Uterus (tissue), 4 donors: Measurements from ENCODE around the gene THBD. TPM values are rescaled to one million over a fixed set of nuclear protein-coding genes. Genes with fewer than 3 reads are reported as not detected.

Experiments
- DNase-seq, 2 donors: peaks; one replicate each; pipeline ENCODE4 v3.0.0-alpha.2; 2019 to 2020
- H3K27ac ChIP-seq, 2 donors: fragments of 200-600 bp; sonication (generic); 1 replicate in 1 of 2; 2 replicates in 1 of 2; pipeline ENCODE4 v1.5.1; 2016 to 2018
- H3K27me3 ChIP-seq, 2 donors: fragments of 200-600 bp; sonication (generic); one replicate each; pipeline ENCODE4 v1.5.1; 2018 to 2019; ENCODE audit warnings: control low read depth in 1 of 2
- H3K36me3 ChIP-seq, 2 donors: fragments of 200-600 bp; sonication (generic); one replicate each; pipeline ENCODE4 v1.5.1; 2019; ENCODE audit warnings: control low read depth in 1 of 2
- H3K4me1 ChIP-seq, 2 donors: fragments of 200-600 bp; sonication (generic); one replicate each; pipeline ENCODE4 v1.5.1; 2018 to 2019; ENCODE audit warnings: control low read depth in 1 of 2
- H3K4me3 ChIP-seq, 2 donors: fragments of 200-600 bp; sonication (generic); 1 replicate in 1 of 2; 2 replicates in 1 of 2; pipeline ENCODE4 v1.5.1; 2018 to 2019; ENCODE audit warnings: mild to moderate bottlenecking in 1 of 2
- H3K9me3 ChIP-seq, 2 donors: fragments of 200-600 bp; sonication (generic); one replicate each; pipeline ENCODE4 v1.5.1; 2019; ENCODE audit warnings: control low read depth in 1 of 2
- CTCF ChIP-seq, 4 experiments: fragments of 200-600 bp in 2 of 4; fragments of 450-650 bp in 2 of 4; sonication (generic) in 2 of 4; IDR thresholded peaks; one replicate each; pipeline ENCODE4 v1.5.1; 2016 to 2019; ENCODE audit warnings: antibody characterized with exemption in 4 of 4, mild to moderate bottlenecking in 2 of 4, moderate library complexity in 1 of 4
- POLR2A ChIP-seq, 2 donors: fragments of 450-650 bp; IDR thresholded peaks; one replicate each; pipeline ENCODE4 v1.6.1; 2016; ENCODE audit warnings: antibody characterized with exemption in 2 of 2, mild to moderate bottlenecking in 1 of 2, moderate library complexity in 1 of 2
- intact Hi-C: fragments of 100-400 bp; cut with DNase I; formaldehyde crosslinking; loops from one replicate; pipeline ENCODE4 v1.15.1; 2023; ENCODE audit warnings: low total_unique reads
- total RNA-seq, 4 donors: library from RNA; depleted of rRNA in 3 of 4; stranded (reverse); fragments of >200 nt in 3 of 4; gene quantifications; one replicate each; pipeline versions ENCODE4 v1.1.0 to v1.2.4, GENCODE V29; 2014 to 2023
- donor health status: DM: yes; HTN: yes; CAD: no.

The THBD gene
- total RNA-seq, 4 donors from 2014 or later = 8.6 to 42.6 (median 28.4) TPM

DNA sequence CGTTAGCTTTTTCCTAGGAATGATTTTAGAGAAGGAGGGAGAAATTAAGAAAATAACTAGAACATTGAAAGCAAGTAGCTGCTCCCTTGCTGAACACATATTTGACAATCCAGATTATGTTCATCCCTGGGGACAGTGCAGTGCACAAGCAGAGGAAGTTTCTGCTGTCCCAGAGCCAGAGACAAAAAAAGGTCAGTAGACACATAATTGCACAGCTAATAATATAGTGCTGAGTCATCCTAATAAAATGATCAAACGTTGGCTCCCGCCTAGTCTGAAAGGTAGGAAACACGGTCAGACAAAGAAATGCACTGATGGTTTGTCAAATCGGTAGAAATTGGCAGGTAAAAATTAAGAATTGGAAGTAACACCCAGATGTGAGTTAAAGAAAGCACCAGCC lies 36.0 kb downstream of the THBD start:
- no peak overlapping the region for H3K4me3 ChIP-seq
- intact Hi-C loops = no loop called here
- no peak for DNase-seq
- H3K27ac ChIP-seq = no peak overlapping the region
- H3K27me3 ChIP-seq = no peaks in the 10 kb centered on the region
- no peaks in the 10 kb centered on the region for H3K9me3 ChIP-seq
- H3K36me3 ChIP-seq = no peaks in the 10 kb centered on the region
- TF ChIP-seq CTCF (IDR thresholded peaks at IDR 0.05) = no peak
- no peak for TF ChIP-seq POLR2A (IDR thresholded peaks at IDR 0.05)
- no peaks in the 10 kb centered on the region for H3K4me1 ChIP-seq

GRCh38 chr20:23011008-23011721 lies 38.3 kb downstream of the THBD start:
- Histone ChIP-seq H3K27me3 (no peaks in the 10 kb centered on the region), H3K4me3 (no peak overlapping the region), H3K27ac (no peak overlapping the region), H3K4me1 (no peaks in the 10 kb centered on the region), H3K36me3 (no peaks in the 10 kb centered on the region), H3K9me3 (no peaks in the 10 kb centered on the region)
- no peak for TF ChIP-seq POLR2A (IDR thresholded peaks at IDR 0.05)
- TF ChIP-seq CTCF (IDR thresholded peaks at IDR 0.05) = no peak
- no peak for DNase-seq
- intact Hi-C loops = no loop called here

DNA sequence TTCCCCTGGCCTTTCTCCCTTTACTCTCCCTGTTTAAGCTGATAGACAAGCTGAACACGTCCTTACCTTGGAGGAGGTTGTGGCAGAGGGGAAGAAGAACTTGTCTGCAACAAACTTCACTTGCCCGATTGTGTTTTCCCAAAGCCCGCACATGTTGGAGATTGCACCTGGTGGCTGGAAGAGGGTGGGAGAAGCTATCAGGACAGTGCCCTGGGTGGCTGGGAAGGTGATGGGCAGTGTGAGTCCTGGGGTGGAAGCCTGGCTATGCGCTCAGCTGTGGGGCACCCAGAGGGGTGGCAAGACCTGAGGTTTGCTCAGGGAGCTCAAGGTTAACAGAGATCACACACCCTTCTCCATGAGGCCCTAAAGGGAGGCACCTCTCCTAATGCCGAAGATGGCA lies 39.4 kb downstream of the THBD start:
- intact Hi-C loops = no loop called here
- TF ChIP-seq POLR2A (IDR thresholded peaks at IDR 0.05) (no peak), CTCF (IDR thresholded peaks at IDR 0.05) (no peak)

DNA sequence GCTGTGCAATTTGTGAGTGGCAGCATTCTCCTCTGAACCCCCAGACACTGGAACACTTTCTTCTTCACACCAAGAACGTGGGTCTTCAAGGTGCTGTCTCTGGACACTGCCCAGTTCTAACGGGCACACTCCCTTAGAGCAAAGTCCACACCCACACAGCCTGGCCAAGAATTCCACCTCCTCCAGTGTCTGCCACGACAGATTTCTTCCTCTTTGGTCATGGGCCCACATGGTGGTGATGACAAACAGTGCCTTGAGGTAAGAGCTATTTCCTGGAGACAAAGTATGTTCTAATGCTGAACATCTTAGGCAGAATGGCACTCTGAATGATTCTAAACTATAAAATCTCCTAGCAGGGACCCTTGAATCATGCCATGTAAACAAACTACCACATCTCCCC lies 39.8 kb downstream of the THBD start:
- TF ChIP-seq CTCF (IDR thresholded peaks at IDR 0.05) (no peak), POLR2A (IDR thresholded peaks at IDR 0.05) (no peak)
- intact Hi-C loops = no loop called here
- H3K9me3 ChIP-seq = no peaks in the 10 kb centered on the region
- DNase-seq = no peak
- H3K27me3 ChIP-seq = no peaks in the 10 kb centered on the region
- H3K27ac ChIP-seq = no peak overlapping the region
- H3K4me1 ChIP-seq = no peaks in the 10 kb centered on the region
- no peaks in the 10 kb centered on the region for H3K36me3 ChIP-seq
- H3K4me3 ChIP-seq = no peak overlapping the region

More for the DNA sequence above, 39.4 kb downstream of the THBD start:
- Histone ChIP-seq H3K27ac (no peak overlapping the region), H3K27me3 (no peaks in the 10 kb centered on the region), H3K9me3 (no peaks in the 10 kb centered on the region), H3K36me3 (no peaks in the 10 kb centered on the region), H3K4me1 (no peaks in the 10 kb centered on the region), H3K4me3 (no peak overlapping the region)
- DNase-seq = no peak

- Histone ChIP-seq H3K9me3 (no peaks in the 10 kb centered on the region), H3K4me3 (no peak overlapping the region), H3K36me3 (no peaks in the 10 kb centered on the region), H3K27me3 (no peaks in the 10 kb centered on the region), H3K4me1 (no peaks in the 10 kb centered on the region), H3K27ac (no peak overlapping the region)
- DNase-seq = no peak
- intact Hi-C loops = no loop called here
- TF ChIP-seq CTCF (IDR thresholded peaks at IDR 0.05) = no peak
- no peak for TF ChIP-seq POLR2A (IDR thresholded peaks at IDR 0.05)
Measured at GRCh38 chr20:23008667-23009066, 40.8 kb downstream of the THBD start.
